Keratinocyte (primary cell): ENCODE results near the gene CYP27A1. TPM values are rescaled to one million over a fixed set of nuclear protein-coding genes. Genes with fewer than 3 reads are reported as not detected.

Experiments
- DNase-seq: peaks from one replicate; pipeline ENCODE4 v3.0.0-alpha.2; 2011; ENCODE audit warnings: low read depth, missing footprints, low spot score
- FAIRE-seq: peaks from 2 replicates; lab custom pipeline; 2011; peaks lifted over from hg19 to GRCh38; lab: Jason Lieb, UNC
- H2AFZ ChIP-seq: 2 replicates; pipeline ENCODE4 v1.6.0; 2012; ENCODE audit warnings: low read length, control low read depth, inconsistent platforms; ENCODE audit not compliant: control insufficient read depth
- H3K27ac ChIP-seq: 2 replicates; pipeline ENCODE4 v1.5.1; 2011; ENCODE audit warnings: low read length; ENCODE audit not compliant: control insufficient read depth, insufficient read depth
- H3K27me3 ChIP-seq: 3 replicates; pipeline ENCODE4 v1.6.0; 2011; ENCODE audit warnings: low read length; ENCODE audit not compliant: control insufficient read depth, insufficient read depth; ENCODE audit errors: extremely low read depth
- H3K36me3 ChIP-seq, 2 experiments: 2 replicates in 1 of 2; 3 replicates in 1 of 2; pipeline ENCODE4 v1.5.1; 2011; ENCODE audit warnings: low read length in 2 of 2, mild to moderate bottlenecking in 1 of 2; ENCODE audit not compliant: control insufficient read depth in 2 of 2, insufficient read depth in 2 of 2; ENCODE audit errors: extremely low read depth in 1 of 2
- H3K4me1 ChIP-seq: 3 replicates; pipeline ENCODE4 v1.5.1; 2011; ENCODE audit warnings: low read length; ENCODE audit not compliant: control insufficient read depth, insufficient read depth; ENCODE audit errors: extremely low read depth
- H3K4me2 ChIP-seq: 3 replicates; pipeline ENCODE4 v1.6.0; 2011; ENCODE audit warnings: low read depth, low read length; ENCODE audit not compliant: control insufficient read depth, insufficient read depth; ENCODE audit errors: extremely low read depth
- H3K4me3 ChIP-seq, 3 experiments: fragments of 200-600 bp in 1 of 3; sonication (generic) in 1 of 3; 2 replicates in 2 of 3; 3 replicates in 1 of 3; pipeline ENCODE4 v1.5.1; 2011 to 2016; ENCODE audit warnings: low read length in 3 of 3, mild to moderate bottlenecking in 3 of 3, control low read depth in 2 of 3, inconsistent platforms in 1 of 3, low read depth in 1 of 3, mixed read lengths in 1 of 3, mixed run types in 1 of 3, moderate library complexity in 1 of 3; ENCODE audit not compliant: control insufficient read depth in 2 of 3, insufficient read depth in 2 of 3; ENCODE audit errors: extremely low read depth in 1 of 3
- H3K79me2 ChIP-seq: 2 replicates; pipeline ENCODE4 v1.6.0; 2012; ENCODE audit warnings: low read length; ENCODE audit not compliant: control insufficient read depth, insufficient read depth
- H3K9ac ChIP-seq: 3 replicates; pipeline ENCODE4 v1.6.0; 2011; ENCODE audit warnings: low read length; ENCODE audit not compliant: control insufficient read depth, insufficient read depth; ENCODE audit errors: extremely low read depth
- H3K9me1 ChIP-seq: 3 replicates; pipeline ENCODE4 v1.6.0; 2011; ENCODE audit warnings: low read length; ENCODE audit not compliant: control insufficient read depth, insufficient read depth; ENCODE audit errors: extremely low read depth
- H3K9me3 ChIP-seq: 2 replicates; pipeline ENCODE4 v1.5.1; 2012; ENCODE audit warnings: low read depth, low read length; ENCODE audit not compliant: control insufficient read depth
- H4K20me1 ChIP-seq: 3 replicates; pipeline ENCODE4 v1.6.0; 2011; ENCODE audit warnings: low read length; ENCODE audit not compliant: control insufficient read depth, insufficient read depth; ENCODE audit errors: extremely low read depth
- CTCF ChIP-seq, 3 experiments: IDR thresholded peaks in 1 of 3; conservative IDR thresholded peaks in 1 of 3; optimal IDR thresholded peaks in 1 of 3; 2 replicates in 2 of 3; 3 replicates in 1 of 3; pipeline versions ENCODE3 to v1.5.1; 2011; ENCODE audit warnings: low read length in 3 of 3, mild to moderate bottlenecking in 3 of 3, moderate library complexity in 2 of 3, control low read depth in 1 of 3, inconsistent platforms in 1 of 3; ENCODE audit not compliant: insufficient read depth in 2 of 3; ENCODE audit errors: extremely low read depth in 1 of 3
- EZH2 ChIP-seq: IDR thresholded peaks from one replicate; pipeline ENCODE4 v1.6.1; 2012; ENCODE audit warnings: inconsistent platforms, mild to moderate bottlenecking, low read length, moderate library complexity
- dilution Hi-C: fragments of 300-500 bp; cut with MboI; formaldehyde crosslinking; loops from one replicate; pipeline ENCODE4 v1.7.0; 2020; ENCODE audit warnings: low sequenced_read_pairs; ENCODE audit not compliant: extremely low pct_ligation_motif_present
- polyA plus RNA-seq, 5 experiments: library from polyadenylated mRNA; depleted of rRNA in 3 of 5; stranded (reverse) in 3 of 5; stranded (forward) in 1 of 5; unstranded in 1 of 5; fragments of >200 nt; gene quantifications; 1 replicate in 1 of 5; 2 replicates in 3 of 5; 3 replicates in 1 of 5; pipeline versions ENCODE4 v1.2.1 to v1.2.3, GENCODE V29; 2011 to 2012; ENCODE audit warnings: missing spikeins in 2 of 5, low read depth in 1 of 5, low replicate concordance in 1 of 5

Gene CYP27A1
- polyA plus RNA-seq, 1 donor (not counting 4 experiments of a cell fraction or from before 2014, with no cell fraction given) = 0.12 TPM

GRCh38 chr2:218816561-218817011, 34.6 kb downstream of the CYP27A1 start:
- no peaks in the 10 kb centered on the region for H4K20me1 ChIP-seq
- H3K9ac ChIP-seq = no peak overlapping the region
- no peak overlapping the region for H3K4me3 ChIP-seq
- H3K36me3 ChIP-seq = no peaks in the 10 kb centered on the region
- dilution Hi-C loops = no loop called here
- H3K27me3 ChIP-seq = peaks cover 14% of the 10 kb centered on the region
- FAIRE-seq (no peak), DNase-seq (no peak)
- no peak overlapping the region for H3K27ac ChIP-seq
- H2AFZ ChIP-seq = no peak overlapping the region
- H3K9me3 ChIP-seq = no peaks in the 10 kb centered on the region
- TF ChIP-seq CTCF (optimal IDR thresholded peaks at IDR 0.05 in 1 of 3, IDR thresholded peaks at IDR 0.05 in 1 of 3, conservative IDR thresholded peaks at IDR 0.05 in 1 of 3; ENCODE audit: extremely low read depth in 1 of 3, insufficient read depth in 2 of 3, low read length in 3 of 3) (no peak), EZH2 (no peak)
- no peak overlapping the region for H3K4me2 ChIP-seq
- H3K4me1 ChIP-seq = peaks cover 2% of the 10 kb centered on the region
- no peaks in the 10 kb centered on the region for H3K9me1 ChIP-seq
- no peaks in the 10 kb centered on the region for H3K79me2 ChIP-seq

- no peaks in the 10 kb centered on the region for H3K9me1 ChIP-seq
- no peak overlapping the region for H3K4me3 ChIP-seq
- H2AFZ ChIP-seq = no peak overlapping the region
- H3K27ac ChIP-seq = no peak overlapping the region
- TF ChIP-seq CTCF (optimal IDR thresholded peaks at IDR 0.05 in 1 of 3, IDR thresholded peaks at IDR 0.05 in 1 of 3, conservative IDR thresholded peaks at IDR 0.05 in 1 of 3; ENCODE audit: extremely low read depth in 1 of 3, insufficient read depth in 2 of 3, low read length in 3 of 3) (no peak), EZH2 (no peak)
- no peaks in the 10 kb centered on the region for H3K9me3 ChIP-seq
- no peak overlapping the region for H3K9ac ChIP-seq
- H3K36me3 ChIP-seq = no peaks in the 10 kb centered on the region
- H3K4me2 ChIP-seq = no peak overlapping the region
- H3K27me3 ChIP-seq = peaks cover 10% of the 10 kb centered on the region
- dilution Hi-C loops = no loop called here
- FAIRE-seq (no peak), DNase-seq (no peak)
- H3K79me2 ChIP-seq = no peaks in the 10 kb centered on the region
- H3K4me1 ChIP-seq = peaks cover 2% of the 10 kb centered on the region
- no peaks in the 10 kb centered on the region for H4K20me1 ChIP-seq
Measured at GRCh38 chr2:218819093-218819492, 37.1 kb downstream of the CYP27A1 start.
